Measurements from ENCODE around the gene KAZN. TPM values are rescaled to one million over a fixed set of nuclear protein-coding genes. Genes with fewer than 3 reads are reported as not detected.

Gene KAZN
- total RNA-seq, 1 experiment from 2014 or later = 15.6 TPM

DNA sequence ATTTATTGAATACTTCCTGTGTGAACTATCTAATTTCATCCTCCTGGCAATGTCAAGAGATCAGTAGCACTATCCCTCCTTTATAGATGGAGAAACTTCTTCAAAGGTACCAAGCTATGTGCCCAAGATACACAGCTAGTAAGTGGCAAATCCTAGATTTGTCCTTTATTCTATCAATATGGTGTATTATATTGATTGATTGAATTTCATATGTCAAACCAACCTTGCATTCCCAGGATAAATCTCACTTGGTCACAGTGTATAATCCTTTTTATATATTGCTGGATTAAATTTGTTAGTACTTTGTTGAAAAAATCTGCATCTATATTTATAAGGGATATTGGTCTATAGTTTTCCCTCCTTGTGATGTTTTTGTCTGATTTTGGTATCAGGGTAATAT, 506.3 kb downstream of the KAZN start:
- Histone ChIP-seq H3K9me3 (ENCODE audit: insufficient read depth, low read depth) (no peaks in the 10 kb centered on the region), H3K27ac (no peak overlapping the region), H3K79me2 (ENCODE audit: low read depth) (no peaks in the 10 kb centered on the region), H4K20me1 (ENCODE audit: insufficient read depth) (no peaks in the 10 kb centered on the region), H3K4me1 (replicated peaks; ENCODE audit: insufficient read depth) (no peaks in the 10 kb centered on the region), H3K4me2 (no peak overlapping the region), H3K36me3 (ENCODE audit: low read depth) (no peaks in the 10 kb centered on the region), H3K4me3 (no peak overlapping the region), H3K27me3 (ENCODE audit: insufficient read depth, low read depth) (no peaks in the 10 kb centered on the region), H3K9me2 (ENCODE audit: insufficient read depth) (no peaks in the 10 kb centered on the region), H2AFZ (no peak overlapping the region), H3F3A (ENCODE audit: insufficient read depth, low read depth) (0 out of 2 replicates have a peak, but pooled peaks cover 4% of the 10 kb centered on the region)
- POLR2A ChIA-PET (ENCODE audit: unreplicated experiment) = no interaction called here
- no peak for DNase-seq
- no TSS peak for BruUV-seq (replicated peaks)
- intact Hi-C loops (cut with micrococcal nuclease; ENCODE audit: unreplicated experiment) = loop anchor here (10.0 kb wide), 1 partner anchor 180 kb away; no protein-coding TSS in a partner anchor
- CTCF ChIA-PET = no interaction called here
- TF ChIP-seq, protein P1, sequence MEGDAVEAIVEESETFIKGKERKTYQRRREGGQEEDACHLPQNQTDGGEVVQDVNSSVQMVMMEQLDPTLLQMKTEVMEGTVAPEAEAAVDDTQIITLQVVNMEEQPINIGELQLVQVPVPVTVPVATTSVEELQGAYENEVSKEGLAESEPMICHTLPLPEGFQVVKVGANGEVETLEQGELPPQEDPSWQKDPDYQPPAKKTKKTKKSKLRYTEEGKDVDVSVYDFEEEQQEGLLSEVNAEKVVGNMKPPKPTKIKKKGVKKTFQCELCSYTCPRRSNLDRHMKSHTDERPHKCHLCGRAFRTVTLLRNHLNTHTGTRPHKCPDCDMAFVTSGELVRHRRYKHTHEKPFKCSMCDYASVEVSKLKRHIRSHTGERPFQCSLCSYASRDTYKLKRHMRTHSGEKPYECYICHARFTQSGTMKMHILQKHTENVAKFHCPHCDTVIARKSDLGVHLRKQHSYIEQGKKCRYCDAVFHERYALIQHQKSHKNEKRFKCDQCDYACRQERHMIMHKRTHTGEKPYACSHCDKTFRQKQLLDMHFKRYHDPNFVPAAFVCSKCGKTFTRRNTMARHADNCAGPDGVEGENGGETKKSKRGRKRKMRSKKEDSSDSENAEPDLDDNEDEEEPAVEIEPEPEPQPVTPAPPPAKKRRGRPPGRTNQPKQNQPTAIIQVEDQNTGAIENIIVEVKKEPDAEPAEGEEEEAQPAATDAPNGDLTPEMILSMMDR (conservative IDR thresholded peaks at IDR 0.05) = no peak
- no peak for TF ChIP-seq EZH2 (IDR thresholded peaks at IDR 0.05; ENCODE audit: low read depth)

- Histone ChIP-seq H3K4me3 (no peak overlapping the region), H3K9me2 (ENCODE audit: insufficient read depth) (no peaks in the 10 kb centered on the region), H3K9me3 (ENCODE audit: insufficient read depth, low read depth) (no peaks in the 10 kb centered on the region), H2AFZ (no peak overlapping the region), H3K36me3 (ENCODE audit: low read depth) (no peaks in the 10 kb centered on the region), H3K4me2 (no peak overlapping the region), H3K27me3 (ENCODE audit: insufficient read depth, low read depth) (no peaks in the 10 kb centered on the region), H3K4me1 (replicated peaks; ENCODE audit: insufficient read depth) (no peaks in the 10 kb centered on the region), H3K27ac (no peak overlapping the region), H3K79me2 (ENCODE audit: low read depth) (no peaks in the 10 kb centered on the region), H3F3A (ENCODE audit: insufficient read depth, low read depth) (0 out of 2 replicates have a peak, but pooled peaks cover 4% of the 10 kb centered on the region), H4K20me1 (ENCODE audit: insufficient read depth) (no peaks in the 10 kb centered on the region)
- ChIA-PET POLR2A (ENCODE audit: unreplicated experiment) (interaction anchor here (0.6 kb wide), 1 partner anchor 211 kb away, joined by 6 read pairs; no protein-coding TSS in a partner anchor), CTCF (interaction anchor here (0.6 kb wide), 1 partner anchor 317 kb away, joined by 6 read pairs; no protein-coding TSS in a partner anchor)
- intact Hi-C loops (cut with micrococcal nuclease; ENCODE audit: unreplicated experiment) = loop anchor here (10.0 kb wide), 1 partner anchor 182 kb away; no protein-coding TSS in a partner anchor
- TF ChIP-seq, protein P1 (conservative IDR thresholded peaks at IDR 0.05) = no peak
- no peak for TF ChIP-seq EZH2 (IDR thresholded peaks at IDR 0.05; ENCODE audit: low read depth)
- BruUV-seq (replicated peaks) = no TSS peak
- no peak for DNase-seq
Observed at GRCh38 chr1:15106608-15107007, 508.1 kb downstream of the KAZN start.

GRCh38 chr1:15107058-15107687, 508.7 kb downstream of the KAZN start:
- intact Hi-C loops (cut with micrococcal nuclease; ENCODE audit: unreplicated experiment) = loop anchor here (10.0 kb wide), 1 partner anchor 182 kb away; no protein-coding TSS in a partner anchor
- no peak overlapping the region for H2AFZ ChIP-seq
- BruUV-seq (replicated peaks) = no TSS peak

More at GRCh38 chr1:15107058-15107687, 508.7 kb downstream of the KAZN start:
- Histone ChIP-seq H3K9me3 (ENCODE audit: insufficient read depth, low read depth) (no peaks in the 10 kb centered on the region), H3K27ac (no peak overlapping the region), H3K9me2 (ENCODE audit: insufficient read depth) (no peaks in the 10 kb centered on the region), H3K4me2 (no peak overlapping the region), H4K20me1 (ENCODE audit: insufficient read depth) (no peaks in the 10 kb centered on the region), H3K36me3 (ENCODE audit: low read depth) (no peaks in the 10 kb centered on the region), H3K27me3 (ENCODE audit: insufficient read depth, low read depth) (no peaks in the 10 kb centered on the region), H3K4me1 (replicated peaks; ENCODE audit: insufficient read depth) (no peaks in the 10 kb centered on the region), H3K79me2 (ENCODE audit: low read depth) (no peaks in the 10 kb centered on the region), H3K4me3 (no peak overlapping the region), H3F3A (ENCODE audit: insufficient read depth, low read depth) (0 out of 2 replicates have a peak, but pooled peaks cover 4% of the 10 kb centered on the region)
- POLR2A ChIA-PET (ENCODE audit: unreplicated experiment) = no interaction called here
- DNase-seq = no peak
- no peak for TF ChIP-seq EZH2 (IDR thresholded peaks at IDR 0.05; ENCODE audit: low read depth)
- TF ChIP-seq, protein P1 (conservative IDR thresholded peaks at IDR 0.05) = no peak
- CTCF ChIA-PET = no interaction called here
